GM12878 (cell line): ENCODE results near the gene CEP128. TPM values are rescaled to one million over a fixed set of nuclear protein-coding genes. Genes with fewer than 3 reads are reported as not detected.

Experiments
- ATAC-seq: fragments of 200-7000 bp; cut with Tn5 transposase; 3 replicates; pipeline ENCODE4 v1.9.1; 2020; ENCODE audit warnings: mild to moderate bottlenecking, moderate library complexity
- BruUV-seq: library from RNA; stranded (reverse); fragments of 400-500 nt; replicated peaks from 2 replicates; lab custom pipeline; 2021; lab: Mats Ljungman, UMichigan
- CTCF ChIA-PET: fragments of 300-600 bp; sonication (Branson Sonifier 250); formaldehyde crosslinking; extraction: SDS; loops from one replicate; lab custom pipeline; 2021; ENCODE audit warnings: inconsistent platforms; lab: Yijun Ruan, JAX
- POLR2A ChIA-PET: fragments of 350-600 bp; formaldehyde crosslinking; extraction: SDS; loops from one replicate; lab custom pipeline; 2021; ENCODE audit warnings: inconsistent platforms; lab: Charles Lee
- RAD21 ChIA-PET: fragments of 300-600 bp; sonication (Branson Sonifier 250); formaldehyde crosslinking; loops from one replicate; lab custom pipeline; 2023; ENCODE audit warnings: antibody characterized with exemption; ENCODE audit not compliant: unreplicated experiment; lab: Charles Lee
- SMC1A ChIA-PET: fragments of 300-600 bp; sonication (Branson Sonifier 250); formaldehyde crosslinking; loops from one replicate; lab custom pipeline; 2023; ENCODE audit not compliant: unreplicated experiment, uncharacterized antibody; lab: Charles Lee
- DNase-seq: peaks from one replicate; pipeline ENCODE4 v3.0.0-alpha.2; 2011; ENCODE audit warnings: low read depth, low spot score
- FAIRE-seq: peaks from 3 replicates; lab custom pipeline; 2011; peaks lifted over from hg19 to GRCh38; lab: Jason Lieb, UNC
- H2AFZ ChIP-seq: 2 replicates; pipeline ENCODE4 v1.6.0; 2011; ENCODE audit warnings: low read depth, low read length, control low read depth; ENCODE audit not compliant: control insufficient read depth
- H3K27ac ChIP-seq: 2 replicates; pipeline ENCODE4 v1.5.1; 2011; ENCODE audit warnings: control low read depth; ENCODE audit not compliant: control insufficient read depth, insufficient read depth
- H3K27me3 ChIP-seq, 2 experiments: replicated peaks in 1 of 2; 2 replicates each; pipeline versions ENCODE4 v1.6.0 to v1.6.1; 2011; ENCODE audit warnings: low read length in 1 of 2; ENCODE audit not compliant: control insufficient read depth in 2 of 2, insufficient read depth in 2 of 2
- H3K36me3 ChIP-seq, 2 experiments: 2 replicates each; pipeline ENCODE4 v1.5.1; 2011; ENCODE audit warnings: low read length in 1 of 2; ENCODE audit not compliant: control insufficient read depth in 2 of 2, insufficient read depth in 2 of 2
- H3K4me1 ChIP-seq: 2 replicates; pipeline ENCODE4 v1.6.1; 2011; ENCODE audit warnings: mild to moderate bottlenecking, low read length, moderate library complexity, mixed read lengths; ENCODE audit not compliant: control insufficient read depth, insufficient read depth
- H3K4me2 ChIP-seq: 2 replicates; pipeline ENCODE4 v1.6.0; 2011; ENCODE audit warnings: control low read depth; ENCODE audit not compliant: control insufficient read depth, insufficient read depth
- H3K4me3 ChIP-seq: fragments of 200-600 bp; sonication (generic); 2 replicates; pipeline ENCODE4 v1.5.1; 2016
- H3K79me2 ChIP-seq: 2 replicates; pipeline ENCODE4 v1.6.0; 2011; ENCODE audit warnings: low read length; ENCODE audit not compliant: control insufficient read depth, insufficient read depth
- H3K9ac ChIP-seq: 2 replicates; pipeline ENCODE4 v1.8.0; 2011; ENCODE audit warnings: low read length, control low read depth, mixed read lengths; ENCODE audit not compliant: control insufficient read depth, insufficient read depth
- H3K9me3 ChIP-seq: replicated peaks from 3 replicates; pipeline ENCODE4 v1.5.1; 2011; ENCODE audit warnings: mild to moderate bottlenecking, low read length; ENCODE audit not compliant: control insufficient read depth, insufficient read depth
- H4K20me1 ChIP-seq: 2 replicates; pipeline ENCODE4 v1.6.0; 2011; ENCODE audit not compliant: control insufficient read depth, insufficient read depth
- IKZF1 ChIP-seq: fragments of 450-650 bp; conservative IDR thresholded peaks from 2 replicates; pipeline ENCODE4 v1.6.1; 2017; ENCODE audit warnings: antibody characterized with exemption, mild to moderate bottlenecking
- KDM1A ChIP-seq: fragments of 200-600 bp; sonication (generic); IDR thresholded peaks from 2 replicates; pipeline ENCODE4 v1.6.1; 2016; ENCODE audit warnings: borderline replicate concordance
- NRF1 ChIP-seq: conservative IDR thresholded peaks from 2 replicates; pipeline ENCODE4 v1.6.1; 2011; ENCODE audit warnings: mild to moderate bottlenecking, low read depth, low read length, improper control_type of control experiment
- PAX8 ChIP-seq: fragments of 450-650 bp; IDR thresholded peaks from 2 replicates; pipeline ENCODE4 v1.6.1; 2017; ENCODE audit warnings: mild to moderate bottlenecking, moderate library complexity
- PML ChIP-seq: IDR thresholded peaks from 2 replicates; pipeline ENCODE4 v1.6.1; 2012; ENCODE audit warnings: low read length, inconsistent platforms
- TAF1 ChIP-seq: IDR thresholded peaks from 2 replicates; pipeline ENCODE4 v1.6.1; 2011; ENCODE audit warnings: mild to moderate bottlenecking, low read depth, low read length, borderline replicate concordance
- YBX1 ChIP-seq: fragments of 450-650 bp; IDR thresholded peaks from 2 replicates; pipeline ENCODE4 v1.6.1; 2016; ENCODE audit warnings: antibody characterized with exemption
- WGBS: methylation state at CpG from one replicate; pipeline ENCODE4 v1.1.6; 2016; ENCODE audit warnings: low lambda C conversion rate; ENCODE audit not compliant: insufficient replicate concordance, insufficient coverage; ENCODE audit errors: missing lambda C conversion rate; 5-methylcytosine and 5-hydroxymethylcytosine counted together
- in situ Hi-C: fragments of 300-500 bp; cut with MboI; formaldehyde crosslinking; loops from 9 replicates; pipeline ENCODE4 v1.14.3; 2018; ENCODE audit warnings: mixed read lengths
- intact Hi-C: fragments of 100-400 bp; cut with micrococcal nuclease; formaldehyde crosslinking; loops from one replicate; pipeline ENCODE4 v1.14.2; 2022; ENCODE audit not compliant: unreplicated experiment
- polyA plus RNA-seq, 11 experiments: library from polyadenylated mRNA; depleted of rRNA in 4 of 11; unstranded in 6 of 11; stranded (reverse) in 5 of 11; fragments of >200 nt; fragmentation: Nextera tagmentation in 4 of 11; fragmentation: Illumina TruSeq in 1 of 11; extraction: Ambion mirVana in 4 of 11; extraction: Trizol in 1 of 11; gene quantifications; 1 replicate in 1 of 11; 2 replicates in 10 of 11; pipeline versions ENCODE4 v1.2.1 to v1.2.3, GENCODE V29; 2011 to 2016; ENCODE audit warnings: inconsistent platforms in 2 of 11, missing spikeins in 2 of 11, low read depth in 1 of 11
- total RNA-seq, 4 experiments: library from RNA; depleted of rRNA in 3 of 4; stranded (reverse); fragments of >200 nt in 3 of 4; fragmentation: Illumina TruSeq in 1 of 4; extraction: Trizol in 1 of 4; gene quantifications; 2 replicates each; pipeline versions ENCODE4 v1.2.1 to v1.2.3, GENCODE V29; 2013 to 2021
- TF ChIP-seq, protein P1 (sequence below): fragments of 450-650 bp; IDR thresholded peaks from 2 replicates; pipeline ENCODE4 v1.6.1; 2017; ENCODE audit warnings: borderline replicate concordance
- TF ChIP-seq, protein P2 (sequence below): IDR thresholded peaks from 2 replicates; pipeline ENCODE4 v1.6.1; 2012; ENCODE audit warnings: low read depth, low read length, improper control_type of control experiment
- TF ChIP-seq, protein P3 (sequence below): IDR thresholded peaks from 2 replicates; pipeline ENCODE4 v1.6.1; 2011; ENCODE audit warnings: mild to moderate bottlenecking, low read depth, low read length, moderate library complexity; ENCODE audit not compliant: insufficient replicate concordance
- TF ChIP-seq, protein P4 (sequence below), 3 experiments: IDR thresholded peaks in 2 of 3; conservative IDR thresholded peaks in 1 of 3; 2 replicates each; pipeline ENCODE4 v1.5.1; 2011; ENCODE audit warnings: low read depth in 3 of 3, low read length in 3 of 3, mild to moderate bottlenecking in 3 of 3, control low read depth in 2 of 3, moderate library complexity in 2 of 3, inconsistent platforms in 1 of 3, mixed read lengths in 1 of 3; ENCODE audit not compliant: control insufficient read depth in 2 of 3, insufficient read depth in 1 of 3; ENCODE audit errors: extremely low read depth in 1 of 3
- TF ChIP-seq, protein P5 (sequence below): fragments of 450-650 bp; IDR thresholded peaks from 2 replicates; pipeline ENCODE4 v1.6.1; 2014; ENCODE audit warnings: mild to moderate bottlenecking
- TF ChIP-seq, protein P6 (sequence below): fragments of 150-350 bp; IDR thresholded peaks from 2 replicates; pipeline ENCODE4 v1.6.1; 2016; ENCODE audit warnings: low read depth, low read length

Gene CEP128
- total and polyA plus RNA-seq, 10 of the 15 experiments (the other 5 are each of a cell fraction or from before 2014, with no cell fraction given) = 1.1 to 6.7 (median 3.4) TPM

DNA sequence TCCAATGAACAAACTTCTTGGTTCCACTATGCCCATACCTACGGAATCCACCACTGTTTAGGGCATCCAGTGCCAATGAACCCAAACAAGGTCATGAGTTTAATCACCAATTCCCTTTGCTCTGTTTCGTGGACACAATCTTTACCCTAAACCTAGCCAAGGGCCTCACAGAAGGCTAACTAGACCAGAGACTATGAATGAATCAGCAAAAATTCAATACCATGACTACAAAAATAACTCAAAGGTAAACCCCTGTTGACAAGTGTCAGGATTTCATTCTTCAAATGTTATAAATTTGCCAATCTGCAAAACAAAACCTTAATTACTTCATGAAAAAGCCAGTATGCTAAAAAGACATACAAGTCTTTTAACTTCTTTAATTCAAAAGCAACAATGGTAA is 96.7 kb downstream of the CEP128 start:
- WGBS = 68% methylated on average over 2 of the region's 2 CpGs
- no peak for TF ChIP-seq YBX1
- TF ChIP-seq, protein P1, sequence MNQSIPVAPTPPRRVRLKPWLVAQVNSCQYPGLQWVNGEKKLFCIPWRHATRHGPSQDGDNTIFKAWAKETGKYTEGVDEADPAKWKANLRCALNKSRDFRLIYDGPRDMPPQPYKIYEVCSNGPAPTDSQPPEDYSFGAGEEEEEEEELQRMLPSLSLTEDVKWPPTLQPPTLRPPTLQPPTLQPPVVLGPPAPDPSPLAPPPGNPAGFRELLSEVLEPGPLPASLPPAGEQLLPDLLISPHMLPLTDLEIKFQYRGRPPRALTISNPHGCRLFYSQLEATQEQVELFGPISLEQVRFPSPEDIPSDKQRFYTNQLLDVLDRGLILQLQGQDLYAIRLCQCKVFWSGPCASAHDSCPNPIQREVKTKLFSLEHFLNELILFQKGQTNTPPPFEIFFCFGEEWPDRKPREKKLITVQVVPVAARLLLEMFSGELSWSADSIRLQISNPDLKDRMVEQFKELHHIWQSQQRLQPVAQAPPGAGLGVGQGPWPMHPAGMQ = no peak
- TF ChIP-seq, protein P2, sequence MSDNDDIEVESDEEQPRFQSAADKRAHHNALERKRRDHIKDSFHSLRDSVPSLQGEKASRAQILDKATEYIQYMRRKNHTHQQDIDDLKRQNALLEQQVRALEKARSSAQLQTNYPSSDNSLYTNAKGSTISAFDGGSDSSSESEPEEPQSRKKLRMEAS = no peak
- TF ChIP-seq, protein P3, sequence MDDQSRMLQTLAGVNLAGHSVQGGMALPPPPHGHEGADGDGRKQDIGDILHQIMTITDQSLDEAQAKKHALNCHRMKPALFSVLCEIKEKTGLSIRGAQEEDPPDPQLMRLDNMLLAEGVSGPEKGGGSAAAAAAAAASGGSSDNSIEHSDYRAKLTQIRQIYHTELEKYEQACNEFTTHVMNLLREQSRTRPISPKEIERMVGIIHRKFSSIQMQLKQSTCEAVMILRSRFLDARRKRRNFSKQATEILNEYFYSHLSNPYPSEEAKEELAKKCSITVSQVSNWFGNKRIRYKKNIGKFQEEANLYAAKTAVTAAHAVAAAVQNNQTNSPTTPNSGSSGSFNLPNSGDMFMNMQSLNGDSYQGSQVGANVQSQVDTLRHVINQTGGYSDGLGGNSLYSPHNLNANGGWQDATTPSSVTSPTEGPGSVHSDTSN = no peak
- no peak for TF ChIP-seq IKZF1
- no peak for TF ChIP-seq PML
- TF ChIP-seq NRF1 = no peak
- no peak for TF ChIP-seq KDM1A
- TF ChIP-seq, protein P4, sequence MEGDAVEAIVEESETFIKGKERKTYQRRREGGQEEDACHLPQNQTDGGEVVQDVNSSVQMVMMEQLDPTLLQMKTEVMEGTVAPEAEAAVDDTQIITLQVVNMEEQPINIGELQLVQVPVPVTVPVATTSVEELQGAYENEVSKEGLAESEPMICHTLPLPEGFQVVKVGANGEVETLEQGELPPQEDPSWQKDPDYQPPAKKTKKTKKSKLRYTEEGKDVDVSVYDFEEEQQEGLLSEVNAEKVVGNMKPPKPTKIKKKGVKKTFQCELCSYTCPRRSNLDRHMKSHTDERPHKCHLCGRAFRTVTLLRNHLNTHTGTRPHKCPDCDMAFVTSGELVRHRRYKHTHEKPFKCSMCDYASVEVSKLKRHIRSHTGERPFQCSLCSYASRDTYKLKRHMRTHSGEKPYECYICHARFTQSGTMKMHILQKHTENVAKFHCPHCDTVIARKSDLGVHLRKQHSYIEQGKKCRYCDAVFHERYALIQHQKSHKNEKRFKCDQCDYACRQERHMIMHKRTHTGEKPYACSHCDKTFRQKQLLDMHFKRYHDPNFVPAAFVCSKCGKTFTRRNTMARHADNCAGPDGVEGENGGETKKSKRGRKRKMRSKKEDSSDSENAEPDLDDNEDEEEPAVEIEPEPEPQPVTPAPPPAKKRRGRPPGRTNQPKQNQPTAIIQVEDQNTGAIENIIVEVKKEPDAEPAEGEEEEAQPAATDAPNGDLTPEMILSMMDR (IDR thresholded peaks at IDR 0.05 in 2 of 3, conservative IDR thresholded peaks at IDR 0.05 in 1 of 3; ENCODE audit: control insufficient read depth in 2 of 3, extremely low read depth in 1 of 3, insufficient read depth in 1 of 3, low read depth in 3 of 3, low read length in 3 of 3) = no peak
- no peak for TF ChIP-seq TAF1
- TF ChIP-seq, protein P5, sequence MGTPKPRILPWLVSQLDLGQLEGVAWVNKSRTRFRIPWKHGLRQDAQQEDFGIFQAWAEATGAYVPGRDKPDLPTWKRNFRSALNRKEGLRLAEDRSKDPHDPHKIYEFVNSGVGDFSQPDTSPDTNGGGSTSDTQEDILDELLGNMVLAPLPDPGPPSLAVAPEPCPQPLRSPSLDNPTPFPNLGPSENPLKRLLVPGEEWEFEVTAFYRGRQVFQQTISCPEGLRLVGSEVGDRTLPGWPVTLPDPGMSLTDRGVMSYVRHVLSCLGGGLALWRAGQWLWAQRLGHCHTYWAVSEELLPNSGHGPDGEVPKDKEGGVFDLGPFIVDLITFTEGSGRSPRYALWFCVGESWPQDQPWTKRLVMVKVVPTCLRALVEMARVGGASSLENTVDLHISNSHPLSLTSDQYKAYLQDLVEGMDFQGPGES = no peak
- TF ChIP-seq, protein P6, sequence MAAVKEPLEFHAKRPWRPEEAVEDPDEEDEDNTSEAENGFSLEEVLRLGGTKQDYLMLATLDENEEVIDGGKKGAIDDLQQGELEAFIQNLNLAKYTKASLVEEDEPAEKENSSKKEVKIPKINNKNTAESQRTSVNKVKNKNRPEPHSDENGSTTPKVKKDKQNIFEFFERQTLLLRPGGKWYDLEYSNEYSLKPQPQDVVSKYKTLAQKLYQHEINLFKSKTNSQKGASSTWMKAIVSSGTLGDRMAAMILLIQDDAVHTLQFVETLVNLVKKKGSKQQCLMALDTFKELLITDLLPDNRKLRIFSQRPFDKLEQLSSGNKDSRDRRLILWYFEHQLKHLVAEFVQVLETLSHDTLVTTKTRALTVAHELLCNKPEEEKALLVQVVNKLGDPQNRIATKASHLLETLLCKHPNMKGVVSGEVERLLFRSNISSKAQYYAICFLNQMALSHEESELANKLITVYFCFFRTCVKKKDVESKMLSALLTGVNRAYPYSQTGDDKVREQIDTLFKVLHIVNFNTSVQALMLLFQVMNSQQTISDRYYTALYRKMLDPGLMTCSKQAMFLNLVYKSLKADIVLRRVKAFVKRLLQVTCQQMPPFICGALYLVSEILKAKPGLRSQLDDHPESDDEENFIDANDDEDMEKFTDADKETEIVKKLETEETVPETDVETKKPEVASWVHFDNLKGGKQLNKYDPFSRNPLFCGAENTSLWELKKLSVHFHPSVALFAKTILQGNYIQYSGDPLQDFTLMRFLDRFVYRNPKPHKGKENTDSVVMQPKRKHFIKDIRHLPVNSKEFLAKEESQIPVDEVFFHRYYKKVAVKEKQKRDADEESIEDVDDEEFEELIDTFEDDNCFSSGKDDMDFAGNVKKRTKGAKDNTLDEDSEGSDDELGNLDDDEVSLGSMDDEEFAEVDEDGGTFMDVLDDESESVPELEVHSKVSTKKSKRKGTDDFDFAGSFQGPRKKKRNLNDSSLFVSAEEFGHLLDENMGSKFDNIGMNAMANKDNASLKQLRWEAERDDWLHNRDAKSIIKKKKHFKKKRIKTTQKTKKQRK = no peak
- TF ChIP-seq PAX8 = no peak
- RAD21 ChIA-PET = no interaction called here

More for the DNA sequence above, 96.7 kb downstream of the CEP128 start:
- SMC1A ChIA-PET = no interaction called here
- H2AFZ ChIP-seq = no peak overlapping the region
- H4K20me1 ChIP-seq = no peaks in the 10 kb centered on the region
- H3K9me3 ChIP-seq = no peaks in the 10 kb centered on the region
- ATAC-seq = no peak
- H3K4me2 ChIP-seq = no peak overlapping the region
- POLR2A ChIA-PET = no interaction called here
- CTCF ChIA-PET = no interaction called here
- H3K4me1 ChIP-seq = no peaks in the 10 kb centered on the region
- intact Hi-C loops (loop anchor here (5.0 kb wide), 2 partner anchors 258 to 1878 kb away; no protein-coding TSS in a partner anchor), in situ Hi-C loops (loop anchor here (5.0 to 10.0 kb wide), 3 partner anchors 643 to 1880 kb away; no protein-coding TSS in a partner anchor)
- no peaks in the 10 kb centered on the region for H3K79me2 ChIP-seq
- H3K9ac ChIP-seq = no peak overlapping the region
- no peak overlapping the region for H3K4me3 ChIP-seq
- no peaks in the 10 kb centered on the region for H3K36me3 ChIP-seq
- FAIRE-seq = no peak
- DNase-seq = no peak
- H3K27me3 ChIP-seq = no peaks in the 10 kb centered on the region
- no TSS peak for BruUV-seq
- H3K27ac ChIP-seq = no peak overlapping the region
